ENCODE results near the gene PRKCE.

DNA sequence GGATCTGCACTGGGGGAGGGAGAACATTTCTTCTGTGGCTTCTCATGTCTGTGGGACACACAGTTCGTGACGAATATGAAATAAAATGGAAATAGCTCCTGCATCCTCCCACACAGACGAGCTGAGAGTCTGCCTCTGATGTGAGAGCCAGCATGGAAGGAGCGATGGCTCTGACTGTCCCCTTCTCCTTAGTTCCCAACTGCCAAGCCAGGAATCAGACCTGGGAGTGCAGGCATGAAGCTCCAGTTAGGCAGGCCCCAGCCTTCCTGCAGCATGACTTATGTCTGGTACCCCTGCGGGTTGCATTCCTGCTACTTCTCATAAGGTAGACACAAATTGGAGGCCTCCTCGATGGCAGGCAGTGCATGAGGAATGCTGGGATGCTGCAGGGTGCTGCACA lies 56.2 kb downstream of the PRKCE start:
- TF ChIP-seq GATA3 (IDR thresholded peaks at IDR 0.05; ENCODE audit: low read depth, low read length) (no peak), GATA2 (IDR thresholded peaks at IDR 0.05; ENCODE audit: low read depth, low read length) (no peak)
